ENCODE results near the gene MCRIP2. TPM values are rescaled to one million over a fixed set of nuclear protein-coding genes. Genes with fewer than 3 reads are reported as not detected.
A peak's percentile ranks its signal among the peaks of the same experiment; 100 is the strongest.

Gene MCRIP2
- total and polyA plus RNA-seq, 2 of the 8 experiments (the other 6 are each of a cell fraction or from before 2014, with no cell fraction given): 45.4 to 75.5 TPM

DNA sequence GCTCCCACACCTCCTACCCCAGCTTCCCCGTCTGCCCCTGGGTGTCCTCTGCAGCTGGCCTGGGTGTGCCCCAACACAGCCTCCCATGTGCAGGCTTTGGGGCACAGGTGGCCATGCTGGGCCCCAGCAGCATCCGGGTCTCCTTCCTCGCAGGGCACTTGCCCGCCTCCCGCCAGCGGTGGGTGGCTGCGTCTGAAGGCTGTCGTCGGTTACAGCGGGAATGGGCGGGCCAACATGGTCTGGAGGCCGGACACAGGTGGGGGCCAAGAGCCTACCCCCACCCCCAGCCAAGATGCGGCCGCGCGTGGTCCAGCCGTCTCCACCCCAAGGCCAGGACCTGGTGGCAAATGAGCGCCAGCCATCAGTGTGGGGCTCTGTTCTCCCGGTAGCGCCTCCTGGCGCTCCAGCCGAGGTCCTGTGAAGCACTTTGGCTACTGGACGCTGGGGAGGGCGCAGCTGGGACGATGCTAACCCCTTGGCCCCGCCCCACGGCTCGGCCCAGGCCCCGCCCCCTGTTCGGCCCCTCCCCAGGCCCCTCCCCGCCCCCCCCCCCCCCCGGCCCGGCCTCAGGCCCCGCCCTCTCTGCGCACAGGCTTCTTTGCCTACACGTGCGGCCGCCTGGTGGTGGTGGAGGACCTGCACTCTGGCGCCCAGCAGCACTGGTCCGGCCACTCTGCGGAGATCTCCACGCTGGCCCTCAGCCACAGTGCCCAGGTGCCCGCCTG lies 19.0 kb downstream of the MCRIP2 start:
- Histone ChIP-seq H4K91ac (replicated peaks; ENCODE audit: insufficient read length, low read length) (peak overlapping the region; percentile 98), H3K27ac (ENCODE audit: low read depth, low read length) (no peak overlapping the region), H2BK20ac (ENCODE audit: low read length) (no peak overlapping the region), H4K5ac (ENCODE audit: insufficient read length, low read depth, low read length) (no peak overlapping the region), H3K9me3 (ENCODE audit: insufficient read depth in 2 of 2, low read depth in 1 of 2, low read length in 1 of 2) (no peaks in the 10 kb centered on the region), H2BK15ac (ENCODE audit: low read length) (peak overlapping the region; percentile 81; the same call in 1 of the 2 replicates), H3K27me3 (replicated peaks in 1 of 4; ENCODE audit: control insufficient read depth in 3 of 4, extremely low read depth in 1 of 4, insufficient read depth in 3 of 4, low read length in 3 of 4) (no peaks in the 10 kb centered on the region), H3K9ac (replicated peaks in 1 of 4; ENCODE audit: extremely low read depth in 1 of 4, low read depth in 3 of 4, low read length in 3 of 4) (no peak overlapping the region), H3K4me1 (replicated peaks in 1 of 4; ENCODE audit: control insufficient read depth in 3 of 4, insufficient read depth in 4 of 4, low read length in 3 of 4) (peaks cover 0 to 8% (median 1%) of the 10 kb centered on the region in 4 experiments; a peak in 4 of 7 replicates), H3K36me3 (ENCODE audit: control insufficient read depth in 2 of 4, insufficient read depth in 4 of 4, low read length in 3 of 4) (peaks cover 0 to 25% (median 1%) of the 10 kb centered on the region in 4 experiments; a peak in 3 of 8 replicates), H3K4me2 (ENCODE audit: insufficient read depth in 1 of 2, low read depth in 2 of 2, low read length in 2 of 2) (peak overlapping the region in 1 of 2 experiments; percentile 53; a peak in 2 of 4 replicates), H3K14ac (ENCODE audit: insufficient read length) (no peak overlapping the region), H2AFZ (ENCODE audit: low read length) (no peak overlapping the region; the same call in 1 of the 2 replicates), H4K20me1 (replicated peaks in 1 of 2; ENCODE audit: control insufficient read depth in 1 of 2, insufficient read depth in 2 of 2, low read length in 2 of 2) (no peaks in the 10 kb centered on the region), H3K23ac (ENCODE audit: insufficient read length) (no peak overlapping the region), H2BK12ac (ENCODE audit: low read depth, low read length) (no peak overlapping the region), H3K23me2 (ENCODE audit: low read depth, low read length) (no peaks in the 10 kb centered on the region), H3K4me3 (ENCODE audit: extremely low read depth in 1 of 4, insufficient read depth in 2 of 4, low read depth in 3 of 4, low read length in 4 of 4) (no peak overlapping the region), H3K18ac (ENCODE audit: extremely low read depth, low read length) (peak overlapping the region; percentile 71; the same call in 1 of the 2 replicates), H3K4ac (replicated peaks; ENCODE audit: insufficient read length, low read depth, low read length) (peak overlapping the region; percentile 77), H2BK120ac (replicated peaks; ENCODE audit: low read depth, low read length) (no peak overlapping the region), H3K56ac (replicated peaks; ENCODE audit: insufficient read length, low read depth, low read length) (no peak overlapping the region), H3K79me2 (ENCODE audit: control insufficient read depth in 1 of 2, insufficient read depth in 2 of 2, low read length in 2 of 2) (no peaks in the 10 kb centered on the region), H4K8ac (ENCODE audit: extremely low read depth, insufficient read depth, low read length) (peak overlapping the region; percentile 85), H3K79me1 (ENCODE audit: low read depth, low read length) (no peaks in the 10 kb centered on the region), H2AK5ac (ENCODE audit: low read depth, low read length) (no peak overlapping the region), H2BK5ac (ENCODE audit: low read depth, low read length) (0 out of 2 replicates have a peak overlapping the region, but pooled peaks have one; percentile 41)
- POLR2A ChIA-PET (ENCODE audit: partially characterized antibody): interaction anchor here (0.7 to 17.4 kb wide), 6 partner anchors 10 to 31 kb away, joined by 3 to 214 read pairs (median 6); partner anchors contain the start of genes JMJD8, RHBDL1, STUB1 and WDR90
- FAIRE-seq: peak; percentile 55
- WGBS, 2 experiments (ENCODE audit: extremely low coverage in 1 of 2, insufficient coverage in 1 of 2, insufficient read length in 1 of 2, insufficient replicate concordance in 2 of 2, low coverage in 1 of 2, low lambda C conversion rate in 2 of 2, missing lambda C conversion rate in 1 of 2): 39% methylated on average over 20 of the region's 43 CpGs; no CpG with 5 or more reads in 1 of the 2 experiments
- peak in 1 of 2 experiments; percentile 86 for DNase-seq (ENCODE audit: low read depth in 1 of 2, low spot score in 2 of 2)
- CTCF ChIA-PET (ENCODE audit: partially characterized antibody): interaction anchor here (0.6 to 11.3 kb wide), 19 partner anchors 10 to 264 kb away, joined by 3 to 104 read pairs (median 4); partner anchors contain the start of genes METTL26 and WDR90
- TF ChIP-seq POLR2A (IDR thresholded peaks at IDR 0.05; ENCODE audit: control extremely low read depth in 1 of 2, low read depth in 2 of 2, low read length in 2 of 2): 0 out of 3 replicates have a peak, but pooled peaks of 1 of the 2 experiments have one; percentile 18
- peak; percentile 15 for TF ChIP-seq TAF7 (optimal IDR thresholded peaks at IDR 0.05; ENCODE audit: borderline replicate concordance, low read depth, low read length)
- TF ChIP-seq TAF1 (IDR thresholded peaks at IDR 0.05; ENCODE audit: low read depth, low read length): 0 out of 2 replicates have a peak, but pooled peaks have one; percentile 60
- TF ChIP-seq SP1 (IDR thresholded peaks at IDR 0.05; ENCODE audit: low read depth, low read length): peak; percentile 57; the same call in 1 of the 2 replicates
- no peak; the same call in 1 of the 2 replicates for TF ChIP-seq POLR2AphosphoS5 (IDR thresholded peaks at IDR 0.05; ENCODE audit: low read depth, low read length)
- no peak for TF ChIP-seq RBBP5 (IDR thresholded peaks at IDR 0.05; ENCODE audit: borderline replicate concordance, low read depth, low read length)
- peak; percentile 57; the same call in 1 of the 2 replicates for TF ChIP-seq YY1 (IDR thresholded peaks at IDR 0.05; ENCODE audit: low read depth, low read length)
- TF ChIP-seq, protein P1, sequence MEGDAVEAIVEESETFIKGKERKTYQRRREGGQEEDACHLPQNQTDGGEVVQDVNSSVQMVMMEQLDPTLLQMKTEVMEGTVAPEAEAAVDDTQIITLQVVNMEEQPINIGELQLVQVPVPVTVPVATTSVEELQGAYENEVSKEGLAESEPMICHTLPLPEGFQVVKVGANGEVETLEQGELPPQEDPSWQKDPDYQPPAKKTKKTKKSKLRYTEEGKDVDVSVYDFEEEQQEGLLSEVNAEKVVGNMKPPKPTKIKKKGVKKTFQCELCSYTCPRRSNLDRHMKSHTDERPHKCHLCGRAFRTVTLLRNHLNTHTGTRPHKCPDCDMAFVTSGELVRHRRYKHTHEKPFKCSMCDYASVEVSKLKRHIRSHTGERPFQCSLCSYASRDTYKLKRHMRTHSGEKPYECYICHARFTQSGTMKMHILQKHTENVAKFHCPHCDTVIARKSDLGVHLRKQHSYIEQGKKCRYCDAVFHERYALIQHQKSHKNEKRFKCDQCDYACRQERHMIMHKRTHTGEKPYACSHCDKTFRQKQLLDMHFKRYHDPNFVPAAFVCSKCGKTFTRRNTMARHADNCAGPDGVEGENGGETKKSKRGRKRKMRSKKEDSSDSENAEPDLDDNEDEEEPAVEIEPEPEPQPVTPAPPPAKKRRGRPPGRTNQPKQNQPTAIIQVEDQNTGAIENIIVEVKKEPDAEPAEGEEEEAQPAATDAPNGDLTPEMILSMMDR (IDR thresholded peaks at IDR 0.05; ENCODE audit: control extremely low read depth in 1 of 3, insufficient read depth in 1 of 3, low read depth in 1 of 3, low read length in 3 of 3): peak in 2 of 3 experiments; percentile 62 to 70; a peak in 3 of 4 replicates

Measured in H1 (cell line).